Activated CD8-positive, alpha-beta memory T cell treated with anti-CD3 and anti-CD28 coated beads, Interleukin-2, amount 50 U/mL, for 4 hours (primary cell): ENCODE results near the gene NR3C2.

Experiments used
- DNase-seq: peaks from one replicate; pipeline ENCODE4 v3.0.0-alpha.2; 2020

NR3C2 gene

GRCh38 chr4:148302416-148302815 is 139.8 kb downstream of the NR3C2 start:
- DNase-seq = no peak

GRCh38 chr4:148300877-148301276 is 141.3 kb downstream of the NR3C2 start:
- no peak for DNase-seq

DNA sequence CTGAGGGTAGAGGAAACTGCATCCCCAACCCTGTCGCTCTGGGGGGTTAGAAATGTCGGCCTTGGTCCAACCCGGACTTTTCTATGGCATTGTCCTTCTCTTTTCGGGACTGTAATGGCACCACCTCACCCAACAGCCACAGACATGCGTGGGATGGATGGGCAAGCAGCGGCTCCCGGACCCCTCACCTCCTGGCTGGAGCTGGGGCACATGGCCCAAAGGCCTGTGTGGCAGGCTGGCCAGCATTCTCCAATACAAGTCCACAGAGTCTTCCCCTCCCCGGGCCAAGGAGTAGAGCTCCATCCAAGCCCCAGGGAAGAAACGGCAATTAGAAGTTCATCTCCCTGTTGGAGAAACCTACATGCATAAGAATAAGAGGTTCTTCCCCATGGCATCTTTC is 142.9 kb downstream of the NR3C2 start:
- no peak for DNase-seq

DNA sequence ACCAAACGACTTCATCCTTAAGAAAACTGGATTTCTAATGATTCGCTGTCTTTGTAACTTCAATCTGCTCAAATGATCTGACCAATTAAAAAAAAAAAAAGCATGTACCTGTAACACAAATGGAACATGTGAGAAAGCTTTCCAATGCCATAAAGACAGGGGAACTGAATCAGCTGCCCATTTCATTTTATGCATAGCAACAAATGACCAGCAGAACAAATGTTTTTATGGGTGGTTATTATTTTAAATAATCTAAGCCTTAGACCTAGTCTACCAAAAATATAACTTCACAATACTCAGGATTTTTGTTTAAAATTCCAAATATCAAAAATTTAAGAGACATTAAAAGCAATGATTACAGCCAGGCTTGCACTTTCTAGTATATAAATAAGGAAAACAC is 145.7 kb downstream of the NR3C2 start:
- no peak for DNase-seq

DNA sequence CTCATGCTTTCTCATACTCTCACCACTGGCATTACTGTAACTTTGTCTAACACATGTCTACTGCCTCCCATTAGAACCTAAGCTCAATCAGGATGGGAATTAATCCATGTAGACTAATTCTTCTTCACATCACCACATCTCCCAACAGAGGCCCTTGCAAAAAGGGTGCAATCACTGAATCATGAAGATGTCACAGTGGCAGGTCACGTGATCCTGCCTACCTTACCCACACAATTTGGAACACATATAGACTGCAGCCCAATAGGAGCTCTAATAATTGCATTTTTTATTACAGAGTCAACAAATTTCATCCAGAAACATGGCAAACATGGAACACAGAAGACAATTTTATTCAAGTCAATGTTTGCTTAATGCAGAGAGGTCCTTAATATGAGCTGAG is 146.6 kb downstream of the NR3C2 start:
- no peak for DNase-seq

DNA sequence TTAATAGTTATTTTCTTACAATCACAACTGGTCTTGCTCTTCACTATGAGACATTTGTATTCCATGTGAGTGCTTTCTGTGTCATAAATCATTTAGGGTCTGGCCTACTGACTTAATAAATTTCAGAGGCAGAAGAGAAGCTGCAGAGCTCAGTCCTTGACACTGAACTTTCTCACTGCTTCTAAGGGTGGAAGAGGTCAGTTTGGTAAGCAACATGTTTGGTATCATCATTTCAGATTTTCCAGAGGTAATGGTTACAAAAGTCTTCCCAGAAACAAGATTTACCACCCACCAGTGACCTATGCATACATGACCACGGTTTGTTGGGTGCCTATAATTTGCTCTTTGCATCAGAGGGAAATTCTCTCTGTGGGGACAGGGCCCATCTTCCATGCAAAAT is 148.6 kb downstream of the NR3C2 start:
- no peak for DNase-seq

DNA sequence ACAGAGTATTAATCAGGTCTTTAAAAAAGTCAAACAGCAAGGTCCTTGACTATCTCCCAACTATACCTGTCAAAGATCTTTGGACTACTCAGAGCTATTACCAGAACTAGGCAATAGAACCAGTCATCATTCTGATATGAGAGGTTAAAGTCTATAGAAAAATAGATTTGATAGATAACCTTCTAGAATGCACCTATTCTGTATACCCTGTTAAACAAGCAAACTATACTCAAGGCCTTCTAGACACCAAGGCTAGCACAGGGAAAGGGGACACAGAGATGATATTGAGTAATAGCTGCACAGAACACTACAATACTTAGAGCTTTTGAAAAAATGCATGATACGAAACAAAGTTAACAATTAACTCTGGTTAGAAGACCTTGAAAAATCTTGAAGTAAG is 149.5 kb downstream of the NR3C2 start:
- DNase-seq = no peak

GRCh38 chr4:148289740-148290139 is 152.5 kb downstream of the NR3C2 start:
- no peak for DNase-seq

GRCh38 chr4:148288448-148288847 is 153.8 kb downstream of the NR3C2 start:
- DNase-seq = no peak

GRCh38 chr4:148287111-148287510 is 155.1 kb downstream of the NR3C2 start:
- DNase-seq = no peak

GRCh38 chr4:148286012-148286411 is 156.2 kb downstream of the NR3C2 start:
- DNase-seq = no peak

GRCh38 chr4:148283665-148284064 is 158.5 kb downstream of the NR3C2 start:
- DNase-seq = no peak

DNA sequence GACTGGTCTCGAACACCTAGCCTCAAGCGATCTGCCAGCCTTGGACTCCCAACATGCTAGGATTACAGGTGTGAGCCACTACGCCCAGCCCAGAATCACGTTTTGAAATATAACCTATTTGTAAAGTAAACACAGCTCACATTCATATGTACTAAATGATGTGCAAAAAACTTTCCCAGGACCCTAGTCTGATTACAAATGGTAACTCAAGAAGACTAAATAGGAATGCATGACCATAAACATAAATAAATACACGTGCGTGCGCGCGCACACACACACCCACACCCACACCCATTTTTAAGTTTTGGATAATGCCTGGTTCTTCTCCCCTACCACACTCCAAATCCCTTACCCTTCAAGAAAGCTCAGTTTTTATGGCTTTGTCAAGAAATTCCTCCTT is 163.9 kb downstream of the NR3C2 start:
- DNase-seq = no peak

DNA sequence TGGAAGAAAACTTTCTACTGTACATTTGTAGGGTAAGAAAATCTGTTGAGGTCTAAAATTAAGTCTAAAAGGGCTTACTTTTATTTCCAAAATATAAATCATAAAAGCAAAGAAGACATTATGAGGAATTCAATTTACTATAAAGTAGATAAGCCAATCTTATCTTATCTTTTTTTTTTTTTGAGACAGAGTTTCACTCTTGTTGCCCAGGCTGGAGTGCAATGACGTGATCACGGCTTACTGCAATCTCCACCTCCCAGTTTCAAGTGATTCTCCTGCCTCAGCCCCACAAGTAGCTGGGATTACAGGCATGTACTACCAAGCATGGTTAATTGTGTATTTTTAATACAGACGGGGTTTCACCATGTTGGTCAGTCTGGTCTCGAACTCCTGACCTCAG is 166.9 kb downstream of the NR3C2 start:
- DNase-seq = no peak

DNA sequence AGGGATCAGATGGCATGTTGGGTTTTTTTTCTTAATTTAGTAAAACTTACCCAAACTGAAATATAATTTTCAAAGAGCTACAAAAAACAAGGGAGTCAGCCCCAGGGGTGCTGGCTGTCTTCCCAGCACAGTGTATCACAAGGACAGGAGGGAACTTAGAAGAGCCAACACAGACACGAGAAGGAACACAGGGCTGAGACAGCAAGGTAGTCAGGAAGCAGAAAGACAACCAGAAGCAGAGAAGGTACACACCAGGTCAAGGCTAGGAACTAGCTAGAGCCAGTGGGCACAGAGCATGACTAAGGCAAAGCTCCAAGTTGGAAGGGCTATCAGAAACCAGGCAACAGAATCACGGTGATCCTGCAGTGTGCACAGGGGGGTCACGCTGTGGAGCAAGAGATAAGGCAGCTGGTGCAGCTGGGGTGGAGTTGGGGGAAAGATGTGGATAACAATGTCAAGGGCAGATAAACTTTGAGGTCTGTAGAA is 168.7 kb downstream of the NR3C2 start:
- DNase-seq = no peak

DNA sequence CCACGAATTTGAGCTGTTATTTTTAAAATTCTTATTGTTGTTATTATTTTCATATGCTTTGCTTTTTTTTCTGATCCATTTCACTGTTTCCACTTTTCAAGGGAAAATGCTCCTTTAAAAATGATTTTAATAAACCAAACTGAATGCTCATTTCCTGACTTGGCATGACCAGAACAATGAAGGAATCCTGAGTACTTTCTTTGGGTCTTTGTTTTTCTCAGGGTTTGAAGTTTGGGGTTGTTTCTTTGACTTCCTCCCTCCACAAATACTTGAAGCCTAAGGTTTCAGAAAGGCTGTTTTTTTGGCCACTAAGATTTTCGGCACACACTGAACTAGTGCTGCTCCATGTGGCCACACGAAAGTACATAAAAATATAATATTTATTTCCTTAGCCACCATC is 171.0 kb downstream of the NR3C2 start:
- DNase-seq = no peak

- no peak for DNase-seq
Measured at GRCh38 chr4:148270630-148271029, 171.6 kb downstream of the NR3C2 start.

DNA sequence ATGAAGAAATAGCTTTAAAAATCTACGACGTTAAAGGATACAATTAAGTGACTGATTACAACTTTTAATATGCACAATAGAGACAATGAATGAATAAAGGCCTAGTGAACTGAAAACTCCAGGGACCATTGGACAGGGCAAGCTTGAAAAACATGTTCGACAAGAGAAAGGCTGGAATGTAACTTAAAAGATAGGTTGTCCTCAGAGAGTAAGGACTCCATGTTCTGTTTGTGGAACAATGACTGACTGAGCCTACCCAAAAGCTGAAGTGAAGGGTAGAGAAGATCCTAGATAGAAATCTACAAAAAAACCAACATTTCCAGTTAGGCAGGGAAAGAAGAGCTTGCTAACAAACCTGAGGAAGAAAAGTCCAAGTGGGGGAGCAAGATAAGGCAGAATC is 173.4 kb downstream of the NR3C2 start:
- no peak for DNase-seq

- DNase-seq = no peak
Measured at GRCh38 chr4:148266921-148267320, 175.3 kb downstream of the NR3C2 start.

DNA sequence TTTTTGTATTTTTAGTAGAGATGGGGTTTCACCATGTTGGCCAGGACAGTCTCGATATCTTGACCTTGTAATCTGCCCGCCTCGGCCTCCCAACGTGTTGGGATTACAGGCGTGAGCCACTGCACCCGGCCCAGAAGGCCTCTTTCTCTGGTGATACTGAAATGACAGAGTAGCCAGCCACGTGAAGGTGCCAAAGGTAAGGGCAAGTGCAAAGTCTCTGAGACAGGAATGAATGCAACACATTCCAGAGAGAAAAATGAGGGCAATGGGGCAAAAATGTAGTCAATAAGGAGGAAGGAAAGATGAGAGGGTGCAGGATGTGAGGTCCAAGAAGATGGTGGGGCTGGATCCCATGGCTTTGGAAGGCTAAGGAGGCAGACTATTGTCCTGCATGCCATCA is 176.0 kb downstream of the NR3C2 start:
- no peak for DNase-seq

- no peak for DNase-seq
Measured at GRCh38 chr4:148265627-148266026, 176.6 kb downstream of the NR3C2 start.

DNA sequence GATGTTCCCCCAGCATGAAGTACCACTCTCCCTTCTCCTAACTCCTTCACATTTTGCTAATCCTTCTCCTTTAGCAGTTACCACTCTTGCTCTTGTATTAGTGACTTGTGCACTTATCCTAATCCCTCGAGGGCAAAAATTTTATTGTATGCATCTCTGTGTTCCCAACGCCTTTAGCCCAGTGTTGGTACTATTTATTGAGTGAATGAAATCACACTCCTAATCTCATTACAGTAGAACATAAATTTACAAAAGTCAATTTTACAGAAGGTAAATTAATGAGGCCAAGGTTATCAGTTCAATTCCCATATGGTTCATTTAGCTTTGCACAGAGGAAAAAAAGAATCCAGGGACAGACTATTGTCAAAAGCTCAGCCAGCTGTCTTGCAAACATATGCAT is 178.4 kb downstream of the NR3C2 start:
- no peak for DNase-seq

DNA sequence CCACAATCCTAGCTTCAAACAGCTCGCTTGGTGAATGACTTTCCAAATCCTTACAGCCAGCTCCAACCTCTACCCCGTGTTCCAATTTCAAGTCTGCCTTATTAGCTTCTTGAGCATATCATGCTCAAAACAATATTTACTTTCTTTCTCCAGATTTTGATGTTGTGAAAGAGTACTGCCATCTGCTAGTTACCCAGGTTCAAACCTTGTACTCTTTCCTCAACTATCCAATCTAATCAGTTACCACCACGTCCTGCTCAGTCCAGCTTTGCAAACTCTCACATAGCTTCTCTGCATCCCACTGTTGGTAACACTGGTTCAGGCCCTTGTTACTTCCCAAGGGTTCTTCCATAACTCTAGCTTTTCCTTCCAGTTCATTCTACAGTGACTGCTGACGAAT is 179.1 kb downstream of the NR3C2 start:
- no peak for DNase-seq

- no peak for DNase-seq
Measured at GRCh38 chr4:148261848-148262247, 180.4 kb downstream of the NR3C2 start.

- no peak for DNase-seq
Measured at GRCh38 chr4:148259841-148260240, 182.4 kb downstream of the NR3C2 start.

DNA sequence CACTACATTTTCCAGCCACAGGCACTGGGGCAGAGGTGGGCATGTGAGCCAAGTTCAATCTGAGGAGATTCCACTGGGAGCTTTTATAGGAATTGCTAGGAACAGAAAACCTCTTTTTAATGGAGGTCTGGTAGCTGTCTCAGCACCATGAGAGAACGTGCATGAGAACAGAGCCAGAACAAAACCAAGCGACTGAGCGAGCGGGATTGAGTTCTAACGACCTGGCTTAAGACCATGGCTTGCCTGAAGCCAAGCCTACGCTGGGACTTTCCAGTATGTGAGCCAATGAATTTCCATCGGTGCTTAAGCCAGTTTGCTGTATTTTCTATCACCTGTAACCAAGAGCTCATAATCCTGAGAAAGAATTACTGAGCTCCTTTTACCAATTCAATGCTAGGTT is 183.7 kb downstream of the NR3C2 start:
- DNase-seq = no peak
